ENCODE results near the gene CDKL2. TPM values are rescaled to one million over a fixed set of nuclear protein-coding genes. Genes with fewer than 3 reads are reported as not detected.

Gene CDKL2
- total RNA-seq, 1 experiment from 2014 or later: 5.7 TPM

GRCh38 chr4:75634951-75635350, 4.6 kb upstream of the CDKL2 start:
- ATAC-seq (no peak), DNase-seq (ENCODE audit: low read depth, low spot score) (no peak)
- Histone ChIP-seq H3K4me3 (ENCODE audit: low read depth in 2 of 2, low read length in 2 of 2) (no peak overlapping the region), H3K9me3 (ENCODE audit: control insufficient read depth, insufficient read depth, low read depth, low read length) (no peaks in the 10 kb centered on the region), H3K36me3 (ENCODE audit: control insufficient read depth, insufficient read depth, low read length) (no peaks in the 10 kb centered on the region), H3K27ac (ENCODE audit: low read length) (no peak overlapping the region), H3K4me1 (ENCODE audit: control insufficient read depth, insufficient read depth, low read length) (no peaks in the 10 kb centered on the region), H3K27me3 (ENCODE audit: control insufficient read depth, insufficient read depth, low read length) (no peaks in the 10 kb centered on the region)
- in situ Hi-C loops (cut with HindIII; ENCODE audit: low pct_unique_long_range_greater_than_20kb, low sequenced_read_pairs) (no loop called here), intact Hi-C loops (cut with micrococcal nuclease; ENCODE audit: unreplicated experiment) (no loop called here)
- BruUV-seq (replicated peaks): no TSS peak
- ChIA-PET CTCF (no interaction called here), POLR2A (no interaction called here)
- no peak for TF ChIP-seq CTCF (IDR thresholded peaks at IDR 0.05)
- no peak for TF ChIP-seq REST (IDR thresholded peaks at IDR 0.05; ENCODE audit: insufficient read depth in 1 of 2, low read depth in 2 of 2, low read length in 1 of 2)
- TF ChIP-seq SIN3A (IDR thresholded peaks at IDR 0.05; ENCODE audit: borderline replicate concordance, insufficient read depth, low read depth, low read length): no peak
- no peak for TF ChIP-seq TCF7L2 (IDR thresholded peaks at IDR 0.05; ENCODE audit: low read depth, low read length)
- TF ChIP-seq POLR2AphosphoS5 (IDR thresholded peaks at IDR 0.05; ENCODE audit: low read depth, low read length): no peak

DNA sequence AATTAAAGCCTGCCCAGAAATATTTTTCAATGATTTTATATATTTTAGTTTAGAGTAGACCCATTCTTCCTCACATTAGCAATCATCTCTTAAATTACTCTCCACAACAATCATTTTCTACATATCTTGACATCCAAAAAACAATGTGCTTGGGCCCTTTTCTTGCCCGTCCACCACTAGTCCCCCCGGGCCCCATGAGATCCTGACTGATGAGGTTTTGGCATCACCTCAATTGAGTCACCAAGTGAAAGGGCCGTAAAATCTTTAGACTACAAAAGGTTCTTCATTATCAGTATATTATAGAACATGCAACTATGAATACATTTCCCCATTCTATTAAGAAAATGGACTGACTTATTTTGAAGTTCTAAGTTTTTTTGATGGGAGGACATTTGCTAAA, 4.0 kb upstream of the CDKL2 start:
- TF ChIP-seq CTCF (IDR thresholded peaks at IDR 0.05) (no peak), REST (IDR thresholded peaks at IDR 0.05; ENCODE audit: insufficient read depth in 1 of 2, low read depth in 2 of 2, low read length in 1 of 2) (no peak), SIN3A (IDR thresholded peaks at IDR 0.05; ENCODE audit: borderline replicate concordance, insufficient read depth, low read depth, low read length) (no peak), TCF7L2 (IDR thresholded peaks at IDR 0.05; ENCODE audit: low read depth, low read length) (no peak), POLR2AphosphoS5 (IDR thresholded peaks at IDR 0.05; ENCODE audit: low read depth, low read length) (no peak)
- H3K4me1 ChIP-seq (ENCODE audit: control insufficient read depth, insufficient read depth, low read length): 0 out of 2 replicates have a peak, but pooled peaks cover under 1% of the 10 kb centered on the region
- no peak for DNase-seq (ENCODE audit: low read depth, low spot score)
- no peak overlapping the region for H3K4me3 ChIP-seq (ENCODE audit: low read depth in 2 of 2, low read length in 2 of 2)
- BruUV-seq (replicated peaks): no TSS peak
- no peaks in the 10 kb centered on the region for H3K27me3 ChIP-seq (ENCODE audit: control insufficient read depth, insufficient read depth, low read length)
- intact Hi-C loops (cut with micrococcal nuclease; ENCODE audit: unreplicated experiment) (no loop called here), in situ Hi-C loops (cut with HindIII; ENCODE audit: low pct_unique_long_range_greater_than_20kb, low sequenced_read_pairs) (no loop called here)
- no peak for ATAC-seq
- ChIA-PET POLR2A (no interaction called here), CTCF (no interaction called here)
- H3K9me3 ChIP-seq (ENCODE audit: control insufficient read depth, insufficient read depth, low read depth, low read length): no peaks in the 10 kb centered on the region
- no peak overlapping the region for H3K27ac ChIP-seq (ENCODE audit: low read length)
- H3K36me3 ChIP-seq (ENCODE audit: control insufficient read depth, insufficient read depth, low read length): no peaks in the 10 kb centered on the region
